Urinary bladder (tissue), 4 donors: ENCODE measurements around the gene PTGDR2. TPM values are rescaled to one million over a fixed set of nuclear protein-coding genes. Genes with fewer than 3 reads are reported as not detected.

Source experiments
- DNase-seq: peaks from one replicate; pipeline ENCODE4 v3.0.0-alpha.2; 2015; ENCODE audit errors: extremely low spot score
- H3K27ac ChIP-seq: one replicate; pipeline ENCODE4 v1.5.1; 2013; ENCODE audit warnings: low read depth, mild to moderate bottlenecking, moderate library complexity
- H3K36me3 ChIP-seq: one replicate; pipeline ENCODE4 v1.6.1; 2013; ENCODE audit warnings: mild to moderate bottlenecking, moderate library complexity; ENCODE audit not compliant: insufficient read depth
- H3K4me1 ChIP-seq: one replicate; pipeline ENCODE4 v1.6.1; 2013; ENCODE audit warnings: mild to moderate bottlenecking, moderate library complexity; ENCODE audit not compliant: insufficient read depth
- H3K4me3 ChIP-seq: one replicate; pipeline ENCODE4 v1.5.1; 2013; ENCODE audit warnings: low read depth, low read length
- WGBS: extraction: QIAGEN DNeasy Blood & Tissue Kit; methylation state at CpG from one replicate; pipeline ENCODE4 v1.1.7; 2013; 5-methylcytosine and 5-hydroxymethylcytosine counted together
- polyA plus RNA-seq: library from polyadenylated mRNA; stranded (reverse); fragments of 200-250 nt; gene quantifications from one replicate; pipeline ENCODE4 v1.2.3, GENCODE V29; 2013
- total RNA-seq: library from RNA; depleted of rRNA; stranded (reverse); fragments of >200 nt; gene quantifications from one replicate; pipeline ENCODE4 v1.2.3, GENCODE V29; 2014
- donor health status: healthy with polysubstance abuse.
- donor health status: healthy.

The PTGDR2 gene
- total and polyA plus RNA-seq, 2 donors = 0.37 to 0.98 TPM

GRCh38 chr11:60858731-60859464 lies 3.1 kb upstream of the PTGDR2 start:
- no peak overlapping the region for H3K27ac ChIP-seq
- H3K4me3 ChIP-seq = no peak overlapping the region
- H3K4me1 ChIP-seq = no peaks in the 10 kb centered on the region
- no peak for DNase-seq
- 72% methylated on average over 4 of the region's 4 CpGs for WGBS
- H3K36me3 ChIP-seq = no peaks in the 10 kb centered on the region

- H3K27ac ChIP-seq = no peak overlapping the region
- WGBS = 81% methylated on average over 8 of the region's 8 CpGs
- DNase-seq = no peak
- H3K36me3 ChIP-seq = no peaks in the 10 kb centered on the region
- H3K4me3 ChIP-seq = no peak overlapping the region
- no peaks in the 10 kb centered on the region for H3K4me1 ChIP-seq
Measured at GRCh38 chr11:60858236-60858635, 2.5 kb upstream of the PTGDR2 start.

DNA sequence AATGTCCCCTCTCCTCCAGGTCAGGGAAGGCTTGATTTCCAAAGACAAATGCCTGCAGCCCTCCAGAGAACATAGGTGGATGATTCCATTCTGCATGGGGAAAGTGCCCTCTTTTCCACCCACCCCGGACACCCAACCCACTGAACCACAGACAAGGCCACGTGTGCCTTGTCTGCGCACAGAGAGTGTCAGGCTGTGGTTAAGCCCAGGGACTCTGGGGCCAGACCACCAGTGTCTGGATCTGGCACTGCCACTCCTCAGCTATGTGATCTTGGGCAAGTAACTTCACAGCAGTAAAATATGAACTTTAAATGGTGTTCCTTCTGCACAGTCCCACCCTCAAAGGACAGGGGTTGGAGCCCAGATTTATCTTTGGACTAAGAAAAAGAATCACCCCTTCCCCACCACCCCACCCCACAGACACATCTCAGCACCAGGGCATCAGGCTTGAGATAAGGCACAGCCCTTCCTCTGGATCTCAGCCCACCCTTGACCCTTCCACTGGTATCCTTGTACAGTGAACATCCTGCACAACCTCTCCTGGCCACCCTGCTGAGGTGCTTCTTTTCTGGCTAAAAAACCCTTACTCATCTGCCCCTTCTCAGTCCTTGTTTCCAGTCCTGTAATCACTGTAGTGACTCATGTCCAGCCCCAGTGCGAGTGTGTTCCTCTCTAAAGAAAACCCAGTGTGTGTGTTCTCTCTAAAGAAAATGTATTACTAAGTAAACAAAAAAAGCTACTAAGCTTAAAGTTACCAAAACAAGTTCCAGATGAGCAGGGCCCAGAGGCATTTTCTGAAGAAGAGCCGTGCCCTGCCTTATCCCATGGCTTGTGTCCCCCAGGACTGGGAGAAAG lies 1.9 kb upstream of the PTGDR2 start:
- no peaks in the 10 kb centered on the region for H3K36me3 ChIP-seq
- DNase-seq = no peak
- no peak overlapping the region for H3K27ac ChIP-seq
- H3K4me3 ChIP-seq = no peak overlapping the region
- 82% methylated on average over 5 of the region's 5 CpGs for WGBS
- no peaks in the 10 kb centered on the region for H3K4me1 ChIP-seq

GRCh38 chr11:60854847-60855725 lies 664 bp downstream of the PTGDR2 start:
- Histone ChIP-seq H3K4me1 (no peaks in the 10 kb centered on the region), H3K27ac (no peak overlapping the region), H3K36me3 (peaks cover 3% of the 10 kb centered on the region), H3K4me3 (no peak overlapping the region)
- DNase-seq = no peak
- 43% methylated on average over 8 of the region's 8 CpGs for WGBS

- WGBS = 74% methylated on average over 8 of the region's 8 CpGs
- H3K4me3 ChIP-seq = no peak overlapping the region
- H3K27ac ChIP-seq = no peak overlapping the region
- H3K4me1 ChIP-seq = no peaks in the 10 kb centered on the region
- peaks cover 3% of the 10 kb centered on the region for H3K36me3 ChIP-seq
- no peak for DNase-seq
Measured at GRCh38 chr11:60854140-60854846, 1.5 kb downstream of the PTGDR2 start.

DNA sequence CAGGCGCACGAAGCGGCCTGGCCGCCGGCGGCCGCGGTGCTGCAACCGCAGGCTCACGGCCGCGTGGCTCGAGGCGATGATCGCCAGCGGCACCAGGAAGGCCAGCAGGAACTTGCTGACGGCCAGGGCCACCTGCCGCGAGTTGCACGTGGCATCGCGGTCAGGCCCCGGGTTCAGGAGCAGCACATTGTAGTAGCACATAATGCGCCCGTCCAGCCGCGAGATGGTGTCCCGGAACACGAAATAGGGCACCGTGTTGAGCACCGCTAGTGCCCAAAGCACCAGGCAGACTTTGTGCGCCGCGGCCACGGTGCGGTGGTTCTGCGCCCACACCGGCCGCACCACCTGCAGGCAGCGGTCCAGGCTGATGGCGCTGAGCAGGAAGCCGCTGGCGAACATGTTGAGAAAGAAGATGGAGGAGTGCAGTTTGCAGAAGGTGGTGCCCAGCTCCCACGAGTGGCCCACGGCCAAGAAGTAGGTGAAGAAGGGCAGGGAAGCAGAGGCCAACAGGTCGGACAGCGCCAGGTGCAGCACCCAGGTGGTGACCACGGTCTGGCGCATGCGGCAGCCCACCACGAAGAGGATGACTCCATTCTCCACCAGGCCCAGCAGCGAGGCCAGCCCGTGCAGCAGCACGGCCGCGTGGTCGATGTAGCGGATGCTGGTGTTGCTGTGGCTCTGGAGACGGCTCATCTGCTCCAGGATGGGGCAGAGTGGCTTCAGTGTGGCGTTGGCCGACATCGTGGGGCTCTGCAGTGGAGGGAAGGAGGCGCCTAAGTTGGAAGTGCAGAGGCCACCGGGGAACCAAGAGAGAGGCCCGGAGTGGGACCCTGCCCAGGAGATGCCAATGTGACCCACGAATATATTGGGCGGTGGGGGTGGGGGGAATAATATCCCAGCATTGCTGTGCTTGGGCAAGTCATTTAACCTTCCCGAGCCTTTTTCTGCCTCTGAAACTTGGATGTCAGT lies 2.5 kb downstream of the PTGDR2 start:
- Histone ChIP-seq H3K36me3 (peaks cover 3% of the 10 kb centered on the region), H3K4me3 (no peak overlapping the region), H3K27ac (no peak overlapping the region), H3K4me1 (no peaks in the 10 kb centered on the region)
- DNase-seq = no peak
- 80% methylated on average over 68 of the region's 68 CpGs for WGBS

- no peak for DNase-seq
- 30% methylated on average over 78 of the region's 78 CpGs for WGBS
- Histone ChIP-seq H3K4me3 (no peak overlapping the region), H3K36me3 (peaks cover 3% of the 10 kb centered on the region), H3K4me1 (no peaks in the 10 kb centered on the region), H3K27ac (no peak overlapping the region)
Measured at GRCh38 chr11:60852117-60852981, 3.4 kb downstream of the PTGDR2 start.

- Histone ChIP-seq H3K4me3 (no peak overlapping the region), H3K36me3 (peaks cover 3% of the 10 kb centered on the region), H3K4me1 (no peaks in the 10 kb centered on the region), H3K27ac (no peak overlapping the region)
- 87% methylated on average over 17 of the region's 17 CpGs for WGBS
- no peak for DNase-seq
Measured at GRCh38 chr11:60851327-60852104, 4.2 kb downstream of the PTGDR2 start.

- no peak for DNase-seq
- Histone ChIP-seq H3K4me1 (no peaks in the 10 kb centered on the region), H3K36me3 (peaks cover 3% of the 10 kb centered on the region), H3K27ac (no peak overlapping the region), H3K4me3 (no peak overlapping the region)
- 93% methylated on average over 29 of the region's 29 CpGs for WGBS
Measured at GRCh38 chr11:60849641-60850520, 5.9 kb downstream of the PTGDR2 start.

GRCh38 chr11:60848714-60849151 lies 7.0 kb downstream of the PTGDR2 start:
- H3K4me3 ChIP-seq = no peak overlapping the region
- 87% methylated on average over 10 of the region's 10 CpGs for WGBS
- H3K27ac ChIP-seq = no peak overlapping the region
- no peaks in the 10 kb centered on the region for H3K4me1 ChIP-seq
- no peak for DNase-seq
- H3K36me3 ChIP-seq = peaks cover 3% of the 10 kb centered on the region
